HG03565 (cell line): ENCODE data around the gene PXMP2.

Source experiments
- ATAC-seq: cut with Tn5 transposase; IDR thresholded peaks from one replicate; pipeline ENCODE4 v1.9.1; 2021; ENCODE audit warnings: mild to moderate bottlenecking, moderate library complexity; ENCODE audit not compliant: unreplicated experiment

The PXMP2 gene

DNA sequence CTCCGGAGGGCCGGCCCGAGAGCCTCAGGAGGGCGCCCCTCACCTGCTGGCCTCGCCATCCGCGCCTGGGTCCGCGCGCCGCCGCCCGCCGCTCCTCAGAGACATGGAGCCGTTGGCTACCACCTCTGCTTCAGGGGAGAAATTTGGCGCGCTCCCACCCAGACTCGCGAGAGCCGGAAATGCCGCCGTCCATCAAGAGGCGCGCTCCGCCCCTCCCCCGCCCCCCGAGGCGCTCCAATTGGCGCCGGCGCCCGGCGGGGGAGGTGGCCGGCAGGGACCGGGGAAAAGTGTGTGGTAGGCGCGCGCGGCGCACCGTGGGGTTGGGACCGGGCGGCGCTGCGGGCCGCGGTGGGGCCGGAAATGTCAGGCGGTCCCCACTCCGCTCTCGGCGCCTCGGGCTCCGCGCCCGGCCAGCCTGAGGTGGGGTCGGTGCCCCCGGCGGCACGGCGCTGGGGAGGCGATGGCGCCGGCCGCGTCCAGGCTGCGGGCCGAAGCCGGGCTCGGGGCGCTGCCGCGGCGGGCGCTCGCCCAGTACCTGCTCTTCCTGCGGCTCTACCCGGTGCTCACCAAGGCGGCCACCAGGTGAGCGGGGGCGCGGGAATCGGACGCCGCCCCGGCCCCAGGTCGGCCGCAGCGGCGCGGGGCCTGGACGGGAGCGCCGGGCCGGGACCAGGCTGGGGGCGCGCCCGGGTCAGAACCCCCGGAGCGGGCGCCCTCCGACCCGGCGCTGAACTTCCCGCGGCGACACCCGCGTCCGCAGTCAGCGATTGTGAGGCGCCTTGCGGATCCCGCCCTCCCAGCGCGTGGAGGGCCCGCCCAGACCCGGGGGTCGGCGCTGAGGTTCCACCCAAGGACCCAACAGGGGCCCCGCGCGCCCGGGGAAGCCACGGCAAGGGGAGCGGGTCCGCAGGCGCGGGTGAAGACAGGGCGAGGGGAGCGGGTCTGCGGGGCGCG is at the start of gene PXMP2, which contains the start of gene POLE:
PXMP2 (plus strand) TSS at position 377 of the 954 bp plus-strand sequence; CDS start at position 461, 84 bp downstream.
POLE (minus strand) TSS at position 132 of the 954 bp plus-strand sequence; CDS start at position 105, 27 bp downstream.
- peak; percentile 88 for ATAC-seq

DNA sequence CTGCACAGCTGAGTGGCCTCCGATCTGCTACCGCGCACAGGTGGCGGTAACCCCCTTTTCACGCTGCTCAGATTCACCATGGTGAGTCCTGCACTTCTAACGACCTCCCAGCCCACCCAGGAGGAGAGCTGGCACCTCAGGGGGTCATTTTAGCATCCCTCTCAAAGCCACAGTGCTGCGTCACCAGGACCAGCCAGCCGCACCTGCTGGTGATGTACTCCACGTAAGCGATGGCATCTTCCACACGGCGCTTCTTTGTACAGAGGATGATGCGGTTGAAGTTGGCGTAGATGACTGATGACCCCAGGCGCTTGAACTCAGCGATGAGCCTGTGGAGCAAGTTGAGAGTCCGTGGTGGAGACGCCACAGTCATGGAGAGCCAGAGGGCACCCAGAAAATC is 49.6 kb upstream of the PXMP2 start:
- no peak for ATAC-seq

DNA sequence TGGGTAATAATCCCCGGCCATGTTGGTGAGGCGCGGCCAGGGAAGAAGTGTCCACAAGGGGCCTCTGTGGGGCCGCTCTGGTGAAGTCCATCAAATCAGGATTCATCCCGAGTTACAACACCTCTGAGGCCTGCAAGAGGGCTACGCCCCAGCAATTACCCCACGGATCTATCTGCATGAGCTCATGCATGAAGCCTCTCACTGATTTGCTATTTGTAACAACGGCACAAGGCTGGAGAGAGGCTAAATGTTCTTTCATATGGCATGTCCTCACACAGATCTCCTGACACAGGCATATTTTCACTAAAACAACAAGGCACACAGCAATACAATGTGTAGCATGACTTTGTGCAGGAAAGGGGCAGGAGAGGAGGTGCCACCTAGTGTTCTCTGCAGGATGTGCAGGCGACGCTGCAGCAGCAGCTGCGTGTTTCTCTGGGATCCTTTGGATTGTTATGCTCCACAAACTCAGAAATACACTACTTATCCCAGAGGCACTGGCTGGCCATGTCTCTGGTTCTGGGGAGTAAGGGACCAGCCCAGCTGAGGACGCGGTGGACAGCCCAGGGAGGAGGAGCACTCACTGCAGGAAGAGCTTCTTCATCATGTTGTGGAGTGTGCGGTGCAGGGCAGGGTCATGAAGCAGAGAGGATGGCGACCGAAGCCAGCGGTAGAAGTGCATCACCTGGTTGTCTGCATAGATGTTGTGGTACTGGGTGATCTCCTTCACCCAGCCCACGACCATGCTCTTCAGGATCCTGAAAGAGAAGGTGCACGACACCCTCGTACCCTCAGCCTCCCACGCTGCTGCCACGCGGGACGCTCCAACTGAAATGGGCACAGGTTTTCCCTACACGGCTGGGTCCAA is 48.6 kb upstream of the PXMP2 start:
- ATAC-seq, result no peak

DNA sequence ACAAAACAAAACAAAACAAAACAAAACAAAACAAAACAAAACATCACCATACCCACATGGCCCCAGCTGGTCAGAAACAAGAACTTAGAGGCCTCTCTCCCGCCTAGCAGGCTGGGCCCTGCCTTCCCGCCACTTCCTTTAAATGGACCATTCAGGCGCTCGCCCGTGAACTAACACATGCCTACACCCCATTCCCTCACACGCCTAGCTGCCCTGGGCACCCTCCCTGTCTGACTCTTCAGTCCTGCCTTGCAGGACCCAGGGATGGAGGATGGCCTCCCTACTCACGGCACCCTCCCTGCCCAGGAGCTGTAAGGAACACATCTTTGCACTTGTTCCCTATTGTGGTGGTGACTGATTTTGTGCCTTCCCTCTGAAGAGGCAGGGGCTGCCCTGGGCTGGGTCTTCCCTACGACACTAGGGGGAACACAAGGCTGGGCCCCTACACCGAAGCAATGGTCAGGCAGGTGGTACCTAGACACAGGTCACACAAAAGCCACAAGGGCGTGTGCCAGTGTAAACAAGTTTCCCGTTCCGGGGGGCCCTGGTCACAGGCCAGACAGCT is 47.3 kb upstream of the PXMP2 start:
- ATAC-seq, result no peak

DNA sequence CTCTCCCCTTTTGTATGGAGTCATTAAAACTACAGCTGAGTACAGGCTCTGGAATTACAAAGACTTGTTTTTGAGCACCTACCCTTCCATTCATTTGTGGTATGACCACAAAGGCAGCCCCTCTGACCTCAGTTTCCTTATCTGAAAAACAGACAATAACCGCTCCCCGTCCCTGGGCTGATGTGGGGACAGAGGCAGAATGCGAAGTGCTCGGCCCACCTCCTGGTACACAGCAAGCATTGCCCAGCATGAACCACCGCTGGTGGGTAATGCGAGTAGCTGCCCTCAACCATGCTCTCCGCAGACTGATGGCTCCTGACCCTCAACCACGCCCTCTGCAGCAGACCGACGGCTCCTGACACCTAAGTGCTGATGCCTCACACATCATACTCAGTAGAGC is 46.5 kb upstream of the PXMP2 start:
- no peak for ATAC-seq

DNA sequence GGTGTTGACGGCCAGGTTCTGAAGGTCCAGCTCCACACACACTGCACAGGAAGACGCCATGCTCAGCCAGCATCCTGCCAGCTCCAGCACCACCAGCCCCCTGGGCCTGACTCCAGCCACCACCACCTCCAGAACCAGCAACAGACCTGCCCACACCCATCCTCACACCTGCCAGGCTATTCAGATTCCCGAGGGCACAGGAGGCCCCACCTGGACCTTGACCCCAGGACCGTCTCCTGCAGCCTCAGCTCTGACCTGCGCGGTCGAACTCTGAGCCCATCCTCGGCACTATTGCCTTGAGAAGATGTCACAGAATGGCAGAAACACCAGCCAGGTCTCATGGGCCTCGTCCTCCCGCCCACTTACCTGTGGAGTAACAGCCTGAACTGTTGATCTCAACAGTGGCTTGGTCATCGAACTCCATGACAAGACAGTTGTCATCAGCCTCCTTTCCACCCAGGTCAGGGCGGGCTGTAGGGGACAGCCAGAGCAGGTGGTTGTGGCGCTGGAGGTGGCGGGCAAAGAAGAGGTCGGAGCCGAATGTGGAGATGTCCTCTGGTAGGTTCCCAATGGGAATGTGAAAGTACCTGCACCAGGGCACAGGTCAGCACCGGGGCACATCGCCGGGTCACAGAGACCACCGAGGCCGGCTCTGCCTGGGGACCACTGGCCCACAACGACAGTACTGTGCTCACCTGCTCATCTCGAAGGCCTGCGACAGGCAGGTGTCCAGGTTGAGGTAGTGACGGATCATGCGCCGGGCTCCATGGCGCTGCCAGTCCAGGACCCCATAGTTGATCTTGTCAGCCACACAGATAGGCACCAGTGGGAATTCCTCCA is 45.4 kb upstream of the PXMP2 start:
- no peak for ATAC-seq

DNA sequence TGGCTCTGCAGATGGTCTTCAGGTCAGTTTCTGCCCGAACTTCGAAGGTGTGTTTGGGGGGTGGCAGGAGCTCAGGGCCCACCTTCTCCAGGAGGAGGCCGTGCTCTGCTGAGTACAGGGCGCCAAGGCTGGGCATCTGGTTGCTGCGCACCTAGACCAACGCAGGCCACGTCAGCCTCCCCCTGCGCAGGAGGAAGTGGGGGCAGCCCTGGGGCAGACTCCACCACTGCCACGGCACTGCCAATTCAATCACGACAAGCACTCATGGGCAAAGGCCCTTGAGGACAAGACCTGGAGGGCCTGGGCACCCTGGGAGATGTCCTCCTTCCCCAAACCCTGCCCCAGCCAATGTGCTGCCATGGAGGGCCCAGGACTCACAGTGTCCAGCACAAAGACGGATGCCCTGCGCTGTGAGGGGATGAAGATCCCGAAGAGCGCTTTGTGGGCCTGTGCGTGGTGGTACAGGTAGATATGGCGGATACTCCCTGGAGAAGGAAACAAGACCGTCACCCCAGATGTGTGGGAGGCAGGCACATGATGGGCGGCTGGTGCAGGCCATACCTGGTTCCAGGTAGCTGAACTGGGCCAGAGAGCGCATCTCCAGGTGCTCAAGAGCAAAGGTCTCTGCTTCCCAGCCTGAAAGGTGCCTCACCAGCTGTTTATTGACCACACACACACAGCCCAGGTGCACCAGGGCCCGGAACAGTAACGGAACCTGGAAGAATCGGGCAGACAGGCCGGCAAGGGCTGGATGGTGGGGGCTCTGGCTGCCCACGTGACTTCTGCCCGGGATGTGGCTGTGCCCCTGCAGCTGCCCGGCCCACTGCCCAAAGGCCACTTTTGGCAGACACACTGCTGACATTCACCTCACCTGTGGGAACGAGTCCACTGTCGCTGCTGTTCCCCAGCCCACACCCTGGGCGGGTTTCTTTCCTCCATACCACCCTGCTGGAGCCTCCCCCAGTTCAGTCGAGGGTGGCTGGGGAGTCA is 44.2 kb upstream of the PXMP2 start:
- ATAC-seq, result no peak

DNA sequence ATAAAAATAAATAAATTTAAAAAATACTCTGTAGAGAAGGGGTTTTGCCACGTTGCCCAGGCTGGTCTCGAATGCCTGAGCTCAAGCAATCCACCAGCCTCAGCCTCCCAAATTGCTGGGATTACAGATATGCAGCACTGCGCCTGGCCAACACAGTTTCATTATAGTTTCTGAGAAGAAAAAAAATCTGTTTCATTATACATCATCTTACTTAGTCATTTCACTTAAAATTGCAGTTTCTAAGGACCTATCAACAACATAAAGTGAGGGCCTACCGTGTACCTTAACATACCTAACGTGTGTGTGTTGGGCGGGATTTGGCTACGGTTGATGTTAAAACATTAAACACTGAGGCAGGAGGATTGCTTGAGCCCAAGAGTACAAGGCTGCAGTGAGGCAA is 40.5 kb upstream of the PXMP2 start:
- no peak for ATAC-seq

DNA sequence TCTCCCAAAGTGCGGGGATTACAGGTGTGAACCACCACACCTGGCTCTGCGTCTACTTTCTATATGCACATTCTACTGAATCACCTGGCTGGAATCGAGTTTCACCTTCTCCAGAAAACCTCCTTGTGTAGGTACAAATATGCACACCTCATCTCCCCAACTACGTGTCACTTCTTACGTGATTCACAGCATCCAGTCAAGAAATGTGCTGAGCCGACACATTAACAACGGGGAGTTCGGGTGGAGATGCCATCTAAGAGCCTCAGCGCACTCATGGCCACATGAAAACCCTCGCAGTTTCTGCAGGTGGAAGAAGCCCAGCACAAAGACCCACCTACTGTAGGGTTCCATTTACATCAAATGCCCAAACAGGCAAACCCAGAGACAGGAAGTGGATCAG is 39.5 kb upstream of the PXMP2 start:
- no peak for ATAC-seq

DNA sequence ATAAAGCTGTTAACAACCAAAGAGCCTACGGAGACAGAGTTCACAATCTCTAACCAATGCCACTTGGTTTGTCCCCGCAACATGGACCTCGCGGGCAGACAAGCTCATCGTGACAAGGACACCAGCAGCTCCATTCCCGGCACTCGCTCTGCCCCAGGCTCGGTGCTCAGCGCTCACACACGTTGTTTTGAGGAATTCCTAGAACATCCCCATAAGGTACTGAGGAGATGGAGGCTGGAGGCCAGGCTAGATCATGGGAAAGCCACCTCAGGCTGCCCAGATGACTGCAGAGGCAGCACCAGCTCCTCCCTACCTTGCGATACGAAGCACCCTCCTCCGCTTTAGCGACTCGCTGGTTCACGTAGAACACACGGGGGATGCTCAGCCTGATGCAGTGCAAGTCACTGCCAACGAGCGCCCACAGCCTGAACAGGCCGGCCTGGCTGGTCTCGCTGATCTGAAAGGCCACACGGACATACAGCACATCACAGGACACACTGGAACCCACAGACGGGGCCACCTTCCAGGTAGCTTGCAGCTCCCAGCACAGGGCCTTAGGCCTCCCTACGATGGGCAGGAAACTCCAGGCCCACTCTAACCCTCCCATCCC is 38.7 kb upstream of the PXMP2 start:
- no peak for ATAC-seq

DNA sequence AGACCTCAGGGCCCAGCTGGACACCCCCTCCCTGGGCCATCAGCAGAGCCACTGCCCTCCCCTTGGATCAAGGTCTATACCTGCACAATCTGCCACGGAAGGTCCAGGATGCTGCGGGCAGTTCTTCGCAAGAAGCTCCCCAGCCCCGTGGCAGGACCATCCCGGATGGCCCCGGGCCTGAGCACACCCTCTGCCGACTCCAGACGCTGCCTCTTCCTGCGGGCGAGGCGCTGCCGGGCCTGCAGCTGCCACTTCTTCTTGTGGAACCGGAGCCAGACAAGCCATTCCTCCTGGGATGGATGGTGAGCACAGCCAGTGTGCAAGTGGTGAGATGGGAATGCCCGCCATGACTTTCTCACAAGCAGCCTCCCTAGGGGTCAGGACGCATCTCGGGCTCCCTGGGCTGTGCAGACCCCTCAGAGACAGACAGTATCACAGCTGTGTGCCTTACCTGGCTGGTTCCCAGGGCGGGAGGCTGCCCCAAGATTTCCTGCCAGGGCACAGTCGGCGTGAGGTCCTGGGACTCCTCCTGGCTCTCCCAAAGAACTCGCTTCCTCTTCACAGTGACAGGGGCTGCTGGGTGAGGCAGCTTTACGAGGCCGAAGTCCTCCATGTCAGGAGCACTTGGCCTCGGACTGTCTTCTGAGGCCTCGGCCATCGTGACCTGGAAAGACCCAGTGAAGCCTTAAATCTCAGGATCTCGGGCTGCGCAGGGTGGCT is 38.0 kb upstream of the PXMP2 start:
- no peak for ATAC-seq

DNA sequence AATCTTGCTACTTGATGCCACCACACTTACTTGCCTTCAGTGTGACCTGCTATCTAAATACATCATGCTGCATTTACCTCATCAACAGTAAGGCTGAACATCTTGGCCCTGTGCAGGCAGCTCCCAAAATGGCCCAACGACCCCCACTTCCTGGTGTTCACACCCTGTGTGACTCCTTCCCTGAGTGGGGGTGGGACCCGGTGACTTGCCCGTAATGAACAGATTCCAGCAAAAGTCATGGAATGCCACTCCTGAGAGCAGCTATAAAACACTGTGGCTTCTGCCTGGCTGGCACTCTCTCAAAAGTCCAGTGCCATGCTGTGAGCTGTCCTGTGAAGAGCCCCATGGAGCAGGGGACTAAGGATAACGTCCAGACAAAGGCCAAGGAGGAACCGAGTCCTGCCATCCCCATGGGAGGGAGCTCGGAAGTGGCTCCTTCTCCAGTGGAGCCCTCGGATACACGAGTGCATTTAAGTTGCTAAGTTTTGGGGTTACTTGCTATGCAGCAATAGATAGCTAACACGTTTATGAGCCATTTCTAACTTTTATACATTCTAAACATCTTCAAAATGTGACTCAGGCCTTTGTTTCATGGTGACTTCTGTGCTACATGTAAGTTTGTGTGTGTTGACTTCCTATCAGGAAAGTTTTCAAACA is 35.8 kb upstream of the PXMP2 start:
- no peak for ATAC-seq

DNA sequence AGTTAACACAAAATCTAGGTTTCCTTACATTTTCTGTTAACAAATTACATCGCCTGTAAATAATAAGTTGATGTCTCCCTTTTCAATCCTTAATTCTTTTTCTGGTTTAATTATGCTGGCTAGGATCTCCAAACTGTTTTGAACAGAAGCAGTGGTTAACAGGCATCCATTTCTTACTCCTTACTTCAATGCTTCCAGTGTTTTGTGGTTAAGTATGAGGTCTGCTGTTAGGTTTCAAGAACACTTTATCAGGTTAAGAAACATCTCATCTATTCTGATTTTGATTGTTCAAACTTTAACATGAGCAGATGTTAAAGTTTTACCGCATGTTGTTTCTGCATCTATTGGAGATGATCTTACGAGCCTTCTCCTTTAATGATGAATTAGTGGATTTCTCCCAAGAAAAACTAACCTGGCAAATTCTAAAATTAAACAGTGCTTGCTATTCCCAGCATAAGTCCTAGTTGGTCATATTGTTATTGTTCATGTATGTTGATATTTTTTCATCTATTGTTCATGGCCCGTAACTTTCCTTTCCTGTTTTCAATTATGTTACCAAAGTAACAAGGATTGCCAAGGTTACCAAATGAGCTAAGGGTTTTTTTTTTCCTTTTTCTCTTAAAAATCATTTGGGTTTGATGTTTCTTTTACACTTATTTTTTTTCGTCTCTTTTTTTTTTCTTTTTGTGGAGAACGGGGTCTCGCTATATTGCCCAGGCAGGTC is 33.7 kb upstream of the PXMP2 start:
- ATAC-seq, result no peak

DNA sequence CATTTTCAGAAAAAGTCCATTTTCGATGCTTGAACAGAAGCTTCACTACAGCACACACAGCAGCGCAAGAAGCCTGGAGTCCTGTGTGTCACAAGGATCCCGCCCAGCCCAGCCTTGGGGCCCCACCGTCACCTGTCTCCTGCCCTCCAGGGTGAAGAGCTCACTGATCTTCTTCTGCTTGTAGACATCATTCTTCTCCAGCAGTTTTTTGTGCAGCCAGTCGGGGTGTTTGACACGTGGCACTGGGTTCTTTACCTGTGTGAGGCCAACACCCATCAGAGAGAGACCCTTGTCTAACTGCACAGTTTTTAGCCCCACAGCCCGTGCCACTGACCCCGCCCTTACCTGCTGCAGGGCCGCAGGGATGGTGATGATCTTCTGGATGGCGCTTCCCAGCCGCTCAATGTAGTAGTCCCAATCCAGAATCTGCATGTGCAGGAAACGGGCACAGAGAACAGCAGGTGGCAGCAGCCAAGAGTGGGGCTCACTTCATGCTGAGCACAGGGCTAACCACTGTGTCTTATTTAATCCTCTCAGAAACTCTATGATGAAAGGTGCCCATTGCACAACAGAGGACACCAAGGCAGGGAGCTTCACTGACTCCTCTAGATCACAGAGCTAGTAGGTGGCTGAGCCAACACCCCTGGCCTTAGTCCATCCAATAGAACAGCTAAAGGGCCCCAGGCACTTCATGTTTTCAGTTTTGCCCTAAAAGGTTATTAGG is 30.2 kb upstream of the PXMP2 start:
- ATAC-seq, result no peak

DNA sequence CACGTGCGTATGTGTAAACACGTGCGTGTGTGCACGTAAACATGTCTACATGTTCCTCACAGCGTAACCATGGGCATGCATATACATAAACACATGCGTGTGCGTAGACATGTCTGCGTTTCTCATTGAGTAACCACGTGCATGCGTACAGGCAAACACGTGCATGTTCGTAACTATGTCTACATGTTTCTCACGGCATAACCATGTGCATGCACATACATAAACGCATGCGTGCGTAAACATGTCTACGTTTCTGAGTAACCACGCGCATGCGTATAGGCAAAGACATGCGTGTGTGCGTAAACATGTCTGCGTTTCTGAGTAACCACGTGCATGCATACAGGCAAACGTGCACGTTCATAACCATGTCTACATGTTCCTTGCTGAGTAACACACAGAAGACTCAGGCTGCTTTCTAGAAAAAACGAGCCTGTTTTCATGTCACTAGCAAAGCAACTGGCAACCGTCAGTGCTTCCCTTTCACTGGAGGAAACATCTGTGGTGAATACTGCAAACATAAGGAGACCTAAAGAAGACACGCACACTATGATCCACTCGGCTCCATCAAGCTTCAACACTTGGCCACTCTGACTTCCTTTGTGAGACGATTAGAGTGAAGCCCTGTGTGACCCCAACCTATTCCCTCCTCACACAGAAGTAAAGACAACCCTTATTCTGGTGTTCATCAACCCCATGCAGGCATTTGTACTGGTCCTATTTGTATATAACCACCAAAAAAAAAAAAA is 29.1 kb upstream of the PXMP2 start:
- no peak for ATAC-seq

DNA sequence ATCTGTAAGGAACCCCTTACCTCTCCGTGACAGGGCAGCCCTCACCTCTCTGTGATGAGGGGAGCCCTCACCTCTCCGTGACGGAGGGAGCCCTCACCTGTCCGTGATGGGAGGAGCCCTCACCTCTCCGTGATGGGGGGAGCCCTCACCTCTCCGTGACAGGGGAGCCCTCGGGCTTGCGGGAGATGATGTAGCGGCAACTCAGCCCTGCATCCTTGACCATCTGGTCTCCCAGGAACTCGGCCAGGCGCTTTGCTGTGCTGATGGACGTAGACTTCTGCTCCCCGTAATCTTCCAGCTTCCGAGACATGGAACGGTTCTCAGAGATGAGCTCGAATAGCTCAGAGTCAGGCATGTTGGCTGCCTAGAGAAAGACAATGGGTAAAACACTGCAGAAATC is 28.2 kb upstream of the PXMP2 start:
- no peak for ATAC-seq
